22Rv1 (cell line): ENCODE measurements around the gene ENTPD2.

Experiments
- H3K27ac ChIP-seq: fragments of 450-650 bp; 2 replicates; pipeline ENCODE4 v1.5.1; 2017
- ZFX ChIP-seq: fragments of 450-650 bp; IDR thresholded peaks from 2 replicates; pipeline ENCODE4 v1.6.1; 2017; ENCODE audit warnings: antibody characterized with exemption, borderline replicate concordance
- TF ChIP-seq, protein P1 (sequence below): fragments of 450-650 bp; IDR thresholded peaks from 2 replicates; pipeline ENCODE4 v1.5.1; 2017; ENCODE audit warnings: mild to moderate bottlenecking

ENTPD2 gene

DNA sequence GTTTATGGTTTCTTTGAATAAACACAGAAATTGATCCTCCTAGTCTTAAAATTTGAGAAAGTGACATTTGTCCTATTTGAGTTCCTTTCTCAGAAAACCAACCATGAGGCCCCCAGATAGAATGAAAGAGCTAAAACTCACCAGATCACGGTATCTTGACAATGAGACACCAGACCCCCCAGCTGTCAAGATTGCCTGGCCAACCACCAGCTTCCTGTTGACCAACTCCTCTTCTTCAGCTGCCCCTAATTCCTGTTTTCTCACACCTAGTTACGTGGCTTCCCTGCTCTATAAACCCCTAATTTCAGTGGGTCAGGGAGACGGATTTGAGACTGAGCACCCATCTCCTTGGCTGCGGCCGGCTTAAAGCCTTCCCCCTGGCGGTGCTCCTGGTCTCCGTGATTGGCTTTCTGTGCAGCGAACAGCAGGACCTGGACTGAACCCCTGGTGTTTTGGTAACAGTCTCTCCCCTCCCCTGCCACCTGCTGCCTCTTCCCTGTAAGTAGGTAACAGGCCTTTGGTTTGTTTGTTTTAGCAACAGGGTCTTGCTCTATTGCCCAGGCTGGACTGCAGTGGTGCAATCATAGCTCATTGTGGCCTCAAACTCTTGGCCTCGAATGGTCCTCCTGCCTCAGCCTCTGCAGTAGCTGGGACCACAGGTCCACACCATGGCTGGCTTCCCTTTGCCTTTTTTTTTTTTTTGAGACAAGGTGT is 4.8 kb upstream of the ENTPD2 start:
- TF ChIP-seq, protein P1, sequence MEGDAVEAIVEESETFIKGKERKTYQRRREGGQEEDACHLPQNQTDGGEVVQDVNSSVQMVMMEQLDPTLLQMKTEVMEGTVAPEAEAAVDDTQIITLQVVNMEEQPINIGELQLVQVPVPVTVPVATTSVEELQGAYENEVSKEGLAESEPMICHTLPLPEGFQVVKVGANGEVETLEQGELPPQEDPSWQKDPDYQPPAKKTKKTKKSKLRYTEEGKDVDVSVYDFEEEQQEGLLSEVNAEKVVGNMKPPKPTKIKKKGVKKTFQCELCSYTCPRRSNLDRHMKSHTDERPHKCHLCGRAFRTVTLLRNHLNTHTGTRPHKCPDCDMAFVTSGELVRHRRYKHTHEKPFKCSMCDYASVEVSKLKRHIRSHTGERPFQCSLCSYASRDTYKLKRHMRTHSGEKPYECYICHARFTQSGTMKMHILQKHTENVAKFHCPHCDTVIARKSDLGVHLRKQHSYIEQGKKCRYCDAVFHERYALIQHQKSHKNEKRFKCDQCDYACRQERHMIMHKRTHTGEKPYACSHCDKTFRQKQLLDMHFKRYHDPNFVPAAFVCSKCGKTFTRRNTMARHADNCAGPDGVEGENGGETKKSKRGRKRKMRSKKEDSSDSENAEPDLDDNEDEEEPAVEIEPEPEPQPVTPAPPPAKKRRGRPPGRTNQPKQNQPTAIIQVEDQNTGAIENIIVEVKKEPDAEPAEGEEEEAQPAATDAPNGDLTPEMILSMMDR: no peak
- TF ChIP-seq ZFX: no peak
- H3K27ac ChIP-seq: peak overlapping the region; percentile 59; the same call in 1 of the 2 replicates

DNA sequence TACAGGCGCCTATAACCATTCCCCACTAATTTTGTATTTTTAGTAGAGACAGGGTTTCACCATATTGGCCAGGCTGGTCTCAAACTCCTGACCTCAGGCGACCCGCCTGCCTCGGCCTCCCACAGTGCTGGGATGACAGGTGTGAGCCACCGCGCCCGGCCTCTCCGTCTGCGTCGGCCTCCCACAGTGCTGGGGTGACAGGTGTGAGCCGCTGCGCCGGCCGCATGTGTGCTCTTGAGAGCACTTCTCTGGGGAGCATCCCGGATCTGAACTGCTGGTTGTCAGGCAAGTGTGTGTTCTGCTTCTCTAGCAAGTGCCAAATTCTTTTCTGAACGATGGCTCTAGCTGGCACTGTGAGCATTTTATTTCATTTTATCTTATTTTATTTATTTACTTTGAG is 3.7 kb upstream of the ENTPD2 start:
- TF ChIP-seq, protein P1: no peak
- TF ChIP-seq ZFX: no peak
- peak overlapping the region; percentile 59 for H3K27ac ChIP-seq

DNA sequence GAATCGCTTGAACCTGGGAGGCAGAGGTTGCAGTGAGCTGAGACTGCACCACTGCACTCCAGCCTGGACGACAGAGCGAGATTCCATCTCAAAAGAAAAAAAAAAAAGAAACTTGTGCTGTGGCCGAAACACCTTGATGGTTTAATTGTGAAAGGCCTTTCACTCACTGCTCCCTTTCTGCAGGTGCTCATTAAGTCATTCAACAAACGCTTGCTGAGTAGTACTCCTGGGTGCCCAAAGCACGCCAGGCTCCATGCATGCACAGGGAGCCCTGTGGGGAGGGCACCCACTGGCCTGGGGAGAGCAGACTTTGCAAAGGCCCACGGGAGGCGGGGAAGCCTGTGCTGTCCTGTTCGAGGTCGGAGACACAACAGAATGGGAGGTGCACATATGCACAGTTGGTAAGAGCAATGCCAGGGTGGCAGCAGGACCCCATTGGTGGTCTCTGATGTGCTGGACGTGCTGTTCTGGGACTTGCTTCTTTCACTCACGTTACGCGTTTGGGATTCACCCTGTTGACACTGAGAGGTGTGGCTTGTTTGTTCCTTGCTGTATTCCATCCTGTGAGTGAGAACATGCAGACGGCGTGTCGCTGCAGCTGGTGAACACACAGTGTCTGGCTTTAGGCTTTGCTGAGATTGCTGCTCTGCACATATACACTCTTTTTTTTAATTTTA is 3.0 kb upstream of the ENTPD2 start:
- H3K27ac ChIP-seq: peak overlapping the region; percentile 59
- TF ChIP-seq, protein P1: no peak
- TF ChIP-seq ZFX: no peak

- TF ChIP-seq, protein P1: no peak
- TF ChIP-seq ZFX: no peak
- peak overlapping the region; percentile 83 for H3K27ac ChIP-seq
Observed at GRCh38 chr9:137055385-137056364, 1.8 kb upstream of the ENTPD2 start.

GRCh38 chr9:137054932-137055384 is 1.1 kb upstream of the ENTPD2 start:
- H3K27ac ChIP-seq: peak overlapping the region; percentile 83
- TF ChIP-seq, protein P1: no peak
- no peak for TF ChIP-seq ZFX

DNA sequence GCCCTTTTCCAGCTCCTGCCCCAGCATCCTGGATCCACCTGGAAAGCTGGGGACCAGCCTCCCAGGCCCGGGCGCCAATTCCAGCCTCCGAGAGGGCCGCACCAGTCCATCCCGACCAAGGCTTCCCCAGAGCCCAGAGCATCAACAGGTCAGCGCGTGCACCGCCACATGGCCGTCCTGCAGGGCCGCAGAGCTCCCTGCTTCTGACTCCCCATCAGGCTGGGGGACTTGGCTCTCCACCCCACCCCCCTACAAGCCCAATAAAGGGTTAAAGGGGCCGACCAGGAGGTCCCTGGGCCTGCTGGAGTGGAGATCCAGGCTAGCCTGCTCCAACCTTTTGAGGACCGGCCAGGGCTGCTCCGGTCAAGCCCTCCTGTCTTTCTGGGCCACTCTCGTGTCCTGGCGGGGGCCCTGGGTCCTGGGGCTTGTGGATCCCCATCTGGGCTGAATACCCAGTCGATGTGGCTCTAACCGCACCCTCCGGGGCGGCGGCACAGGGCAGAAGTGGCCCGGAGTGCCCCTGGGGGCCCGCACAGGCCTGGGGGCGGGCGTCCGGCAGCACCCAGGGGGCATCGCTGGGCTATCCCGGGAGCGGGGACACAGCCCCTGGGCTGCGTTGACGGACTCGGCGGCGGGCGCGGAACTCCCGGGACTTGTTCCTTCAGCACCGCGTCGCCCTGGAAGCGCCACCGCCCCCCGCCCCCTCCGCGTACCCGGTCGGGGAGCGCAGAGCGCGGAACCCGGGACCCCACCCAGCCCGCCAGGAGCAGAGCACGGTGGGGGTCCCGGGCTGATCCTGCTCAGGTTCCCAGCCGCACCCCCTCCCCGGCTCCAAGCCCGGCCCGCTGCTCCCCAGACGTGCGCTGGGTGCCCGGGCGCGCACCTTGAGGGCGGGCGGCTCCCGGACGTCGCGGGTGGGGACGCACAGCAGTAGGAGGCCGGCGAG is 590 bp downstream of the ENTPD2 start:
- peak overlapping the region; percentile 83 for H3K27ac ChIP-seq
- TF ChIP-seq, protein P1: no peak
- no peak for TF ChIP-seq ZFX
